HepG2 (cell line): ENCODE data around the gene ESRP2. TPM values are rescaled to one million over a fixed set of nuclear protein-coding genes. Genes with fewer than 3 reads are reported as not detected.

ENCODE experiments used
- FIP1L1 ChIP-seq: fragments of 200-400 bp; formaldehyde crosslinking; IDR thresholded peaks from 2 replicates; pipeline ENCODE4 v1.6.1; 2018; ENCODE audit warnings: low read depth, mild to moderate bottlenecking, low read length, moderate library complexity, borderline replicate concordance; ENCODE audit not compliant: insufficient read depth
- FOXJ3 ChIP-seq: sonication (generic); formaldehyde crosslinking; IDR thresholded peaks from 2 replicates; pipeline ENCODE4 v1.4.0; 2020; ENCODE audit warnings: missing genetic modification reagents, mild to moderate bottlenecking, borderline replicate concordance
- HOXA5 ChIP-seq: sonication (generic); formaldehyde crosslinking; IDR thresholded peaks from 2 replicates; pipeline ENCODE4 v1.4.0; 2020; ENCODE audit warnings: missing genetic modification reagents
- MIER3 ChIP-seq: IDR thresholded peaks from 2 replicates; pipeline ENCODE4 v1.6.1; 2016; ENCODE audit warnings: missing compliant biosample characterization, borderline replicate concordance
- NCOR1 ChIP-seq: fragments of 200-600 bp; sonication (generic); IDR thresholded peaks from 2 replicates; pipeline ENCODE4 v1.7.0; 2017; ENCODE audit warnings: antibody characterized with exemption, low read length, borderline replicate concordance
- RAD21 ChIP-seq: fragments of 450-650 bp; formaldehyde crosslinking; IDR thresholded peaks from 2 replicates; pipeline ENCODE4 v1.5.0; 2020; ENCODE audit warnings: mild to moderate bottlenecking
- SAP130 ChIP-seq: IDR thresholded peaks from 2 replicates; pipeline ENCODE4 v1.6.1; 2016; ENCODE audit warnings: low read depth
- SP140L ChIP-seq: sonication (generic); formaldehyde crosslinking; IDR thresholded peaks from 2 replicates; pipeline ENCODE4 v1.4.0; 2020; ENCODE audit warnings: missing genetic modification reagents, borderline replicate concordance
- TCF7L2 ChIP-seq: IDR thresholded peaks from 2 replicates; pipeline ENCODE4 v1.6.1; 2011; ENCODE audit warnings: mild to moderate bottlenecking, low read depth, low read length, moderate library complexity
- ZNF20 ChIP-seq: sonication (generic); formaldehyde crosslinking; IDR thresholded peaks from 2 replicates; pipeline ENCODE4 v1.4.0; 2020; ENCODE audit warnings: mild to moderate bottlenecking, moderate library complexity, missing genetic modification reagents
- ZSCAN25 ChIP-seq: sonication (generic); formaldehyde crosslinking; IDR thresholded peaks from 2 replicates; pipeline ENCODE4 v1.8.0; 2022; ENCODE audit warnings: mild to moderate bottlenecking, missing genetic modification reagents
- polyA plus RNA-seq, 8 experiments: library from polyadenylated mRNA; depleted of rRNA in 3 of 8; stranded (reverse) in 7 of 8; unstranded in 1 of 8; fragments of >200 nt; fragmentation: Illumina TruSeq in 4 of 8; extraction: Trizol in 4 of 8; gene quantifications; 2 replicates each; pipeline versions ENCODE4 v1.2.1 to v1.2.3, GENCODE V29; 2011 to 2016; ENCODE audit warnings: low read depth in 4 of 8, missing spikeins in 1 of 8, mixed read lengths in 1 of 8; ENCODE audit not compliant: insufficient read depth in 1 of 8
- total RNA-seq, 5 experiments: library from RNA; depleted of rRNA; stranded (reverse); fragments of >200 nt; fragmentation: Illumina TruSeq; extraction: Trizol; gene quantifications; 2 replicates each; pipeline ENCODE4 v1.2.3, GENCODE V29; 2016; ENCODE audit warnings: low read depth in 1 of 5
- TF ChIP-seq, protein P1 (sequence below): sonication (generic); formaldehyde crosslinking; IDR thresholded peaks from 2 replicates; pipeline ENCODE4 v1.5.1; 2020; ENCODE audit warnings: missing genetic modification reagents, mild to moderate bottlenecking, borderline replicate concordance
- TF ChIP-seq, protein P2 (sequence below): IDR thresholded peaks from 2 replicates; pipeline ENCODE4 v1.6.1; 2016; ENCODE audit warnings: missing compliant biosample characterization, missing genetic modification reagents, borderline replicate concordance
- TF ChIP-seq, protein P3 (sequence below): sonication (generic); formaldehyde crosslinking; conservative IDR thresholded peaks from 2 replicates; pipeline ENCODE4 v1.4.0; 2020; ENCODE audit warnings: missing genetic modification reagents
- TF ChIP-seq, protein P4 (sequence below): sonication (generic); formaldehyde crosslinking; IDR thresholded peaks from 2 replicates; pipeline ENCODE4 v1.5.0; 2020; ENCODE audit warnings: mild to moderate bottlenecking, missing genetic modification reagents
- TF ChIP-seq, protein P5 (sequence below): sonication (generic); formaldehyde crosslinking; IDR thresholded peaks from 2 replicates; pipeline ENCODE4 v1.4.0; 2020; ENCODE audit warnings: missing genetic modification reagents, low read depth, mild to moderate bottlenecking, borderline replicate concordance
- TF ChIP-seq, protein P6 (sequence below): IDR thresholded peaks from 2 replicates; pipeline ENCODE4 v1.6.1; 2012; ENCODE audit warnings: low read length, improper control_type of control experiment
- TF ChIP-seq, protein P7 (sequence below): IDR thresholded peaks from 2 replicates; pipeline ENCODE4 v1.6.1; 2016; ENCODE audit warnings: mild to moderate bottlenecking

ESRP2 gene
- total and polyA plus RNA-seq, 2 of the 13 experiments (the other 11 are each of a cell fraction or from before 2014, with no cell fraction given) = 21.1 to 32.4 TPM

DNA sequence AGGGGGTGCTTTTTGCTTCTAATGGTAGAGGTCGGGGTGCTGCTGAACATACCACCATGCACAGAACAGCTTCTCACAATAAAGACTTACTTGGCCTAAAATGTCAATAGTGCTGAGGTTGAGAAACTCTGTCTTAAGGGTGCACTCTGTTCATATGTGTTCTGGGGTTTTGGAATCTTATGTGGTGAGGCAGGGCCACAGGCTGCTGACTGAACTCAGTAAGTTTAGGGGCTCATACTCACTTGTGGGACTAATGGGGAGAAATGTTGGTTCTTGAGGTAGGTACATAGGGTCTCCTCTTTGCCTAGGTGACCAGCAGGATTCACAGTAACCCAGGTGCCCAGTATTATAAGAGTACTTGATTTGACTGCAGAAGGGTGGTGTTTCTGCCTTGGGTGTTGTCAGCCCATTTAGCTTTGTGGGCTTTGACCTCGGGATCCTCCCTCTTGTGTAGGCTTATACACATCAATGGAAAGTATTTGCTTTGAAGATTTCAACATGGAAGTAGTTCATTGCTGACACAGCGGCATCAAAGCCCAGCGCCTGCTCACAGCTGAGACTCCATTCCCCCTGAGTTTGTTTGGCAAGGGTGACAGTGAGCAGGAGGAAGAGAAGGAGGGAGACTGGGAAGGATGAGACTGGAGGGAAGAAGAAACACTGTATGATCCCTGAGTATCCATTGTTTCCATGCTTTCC is 45.6 kb upstream of the ESRP2 start (continued):
- TF ChIP-seq, protein P1, sequence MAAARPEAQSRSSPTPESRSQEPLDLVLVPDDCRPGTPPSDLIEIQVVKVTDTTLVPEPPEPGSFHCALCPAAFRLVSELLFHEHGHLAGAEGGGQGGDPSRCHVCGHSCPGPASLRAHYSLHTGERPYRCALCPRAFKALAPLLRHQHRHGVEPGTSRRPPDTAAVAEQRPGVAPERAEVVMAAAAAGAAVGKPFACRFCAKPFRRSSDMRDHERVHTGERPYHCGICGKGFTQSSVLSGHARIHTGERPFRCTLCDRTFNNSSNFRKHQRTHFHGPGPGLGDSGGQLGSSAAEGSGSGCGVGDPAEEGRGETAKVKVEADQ (CRISPR knock-in tag) = peak; percentile 76
- TF ChIP-seq, protein P2, sequence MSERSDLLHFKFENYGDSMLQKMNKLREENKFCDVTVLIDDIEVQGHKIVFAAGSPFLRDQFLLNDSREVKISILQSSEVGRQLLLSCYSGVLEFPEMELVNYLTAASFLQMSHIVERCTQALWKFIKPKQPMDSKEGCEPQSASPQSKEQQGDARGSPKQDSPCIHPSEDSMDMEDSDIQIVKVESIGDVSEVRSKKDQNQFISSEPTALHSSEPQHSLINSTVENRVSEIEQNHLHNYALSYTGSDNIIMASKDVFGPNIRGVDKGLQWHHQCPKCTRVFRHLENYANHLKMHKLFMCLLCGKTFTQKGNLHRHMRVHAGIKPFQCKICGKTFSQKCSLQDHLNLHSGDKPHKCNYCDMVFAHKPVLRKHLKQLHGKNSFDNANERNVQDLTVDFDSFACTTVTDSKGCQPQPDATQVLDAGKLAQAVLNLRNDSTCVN (CRISPR knock-in tag) = peak; percentile 34; the same call in 1 of the 2 replicates
- TF ChIP-seq SP140L (CRISPR knock-in tag) (no peak), HOXA5 (CRISPR knock-in tag) (no peak), FOXJ3 (CRISPR knock-in tag) (peak; percentile 92), NCOR1 (peak; percentile 96), SAP130 (CRISPR knock-in tag) (peak; percentile 99), FIP1L1 (no peak), ZNF20 (no peak), MIER3 (CRISPR knock-in tag) (peak; percentile 86; the same call in 1 of the 2 replicates), TCF7L2 (peak; percentile 94), RAD21 (CRISPR knock-in tag) (peak; percentile 51), ZSCAN25 (CRISPR knock-in tag) (peak; percentile 48; the same call in 1 of the 2 replicates)
- TF ChIP-seq, protein P3, sequence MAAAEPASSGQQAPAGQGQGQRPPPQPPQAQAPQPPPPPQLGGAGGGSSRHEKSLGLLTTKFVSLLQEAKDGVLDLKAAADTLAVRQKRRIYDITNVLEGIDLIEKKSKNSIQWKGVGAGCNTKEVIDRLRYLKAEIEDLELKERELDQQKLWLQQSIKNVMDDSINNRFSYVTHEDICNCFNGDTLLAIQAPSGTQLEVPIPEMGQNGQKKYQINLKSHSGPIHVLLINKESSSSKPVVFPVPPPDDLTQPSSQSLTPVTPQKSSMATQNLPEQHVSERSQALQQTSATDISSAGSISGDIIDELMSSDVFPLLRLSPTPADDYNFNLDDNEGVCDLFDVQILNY = no peak
- TF ChIP-seq, protein P4, sequence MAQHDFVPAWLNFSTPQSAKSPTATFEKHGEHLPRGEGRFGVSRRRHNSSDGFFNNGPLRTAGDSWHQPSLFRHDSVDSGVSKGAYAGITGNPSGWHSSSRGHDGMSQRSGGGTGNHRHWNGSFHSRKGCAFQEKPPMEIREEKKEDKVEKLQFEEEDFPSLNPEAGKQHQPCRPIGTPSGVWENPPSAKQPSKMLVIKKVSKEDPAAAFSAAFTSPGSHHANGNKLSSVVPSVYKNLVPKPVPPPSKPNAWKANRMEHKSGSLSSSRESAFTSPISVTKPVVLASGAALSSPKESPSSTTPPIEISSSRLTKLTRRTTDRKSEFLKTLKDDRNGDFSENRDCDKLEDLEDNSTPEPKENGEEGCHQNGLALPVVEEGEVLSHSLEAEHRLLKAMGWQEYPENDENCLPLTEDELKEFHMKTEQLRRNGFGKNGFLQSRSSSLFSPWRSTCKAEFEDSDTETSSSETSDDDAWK (CRISPR knock-in tag) = no peak
- TF ChIP-seq, protein P5, sequence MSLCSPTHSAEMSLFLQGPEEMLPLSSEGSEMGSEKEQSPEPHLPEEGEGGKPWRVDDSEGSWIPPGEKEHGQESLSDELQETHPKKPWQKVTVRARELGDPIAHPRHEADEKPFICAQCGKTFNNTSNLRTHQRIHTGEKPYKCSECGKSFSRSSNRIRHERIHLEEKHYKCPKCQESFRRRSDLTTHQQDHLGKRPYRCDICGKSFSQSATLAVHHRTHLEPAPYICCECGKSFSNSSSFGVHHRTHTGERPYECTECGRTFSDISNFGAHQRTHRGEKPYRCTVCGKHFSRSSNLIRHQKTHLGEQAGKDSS (CRISPR knock-in tag) = peak; percentile 93
- TF ChIP-seq, protein P6, sequence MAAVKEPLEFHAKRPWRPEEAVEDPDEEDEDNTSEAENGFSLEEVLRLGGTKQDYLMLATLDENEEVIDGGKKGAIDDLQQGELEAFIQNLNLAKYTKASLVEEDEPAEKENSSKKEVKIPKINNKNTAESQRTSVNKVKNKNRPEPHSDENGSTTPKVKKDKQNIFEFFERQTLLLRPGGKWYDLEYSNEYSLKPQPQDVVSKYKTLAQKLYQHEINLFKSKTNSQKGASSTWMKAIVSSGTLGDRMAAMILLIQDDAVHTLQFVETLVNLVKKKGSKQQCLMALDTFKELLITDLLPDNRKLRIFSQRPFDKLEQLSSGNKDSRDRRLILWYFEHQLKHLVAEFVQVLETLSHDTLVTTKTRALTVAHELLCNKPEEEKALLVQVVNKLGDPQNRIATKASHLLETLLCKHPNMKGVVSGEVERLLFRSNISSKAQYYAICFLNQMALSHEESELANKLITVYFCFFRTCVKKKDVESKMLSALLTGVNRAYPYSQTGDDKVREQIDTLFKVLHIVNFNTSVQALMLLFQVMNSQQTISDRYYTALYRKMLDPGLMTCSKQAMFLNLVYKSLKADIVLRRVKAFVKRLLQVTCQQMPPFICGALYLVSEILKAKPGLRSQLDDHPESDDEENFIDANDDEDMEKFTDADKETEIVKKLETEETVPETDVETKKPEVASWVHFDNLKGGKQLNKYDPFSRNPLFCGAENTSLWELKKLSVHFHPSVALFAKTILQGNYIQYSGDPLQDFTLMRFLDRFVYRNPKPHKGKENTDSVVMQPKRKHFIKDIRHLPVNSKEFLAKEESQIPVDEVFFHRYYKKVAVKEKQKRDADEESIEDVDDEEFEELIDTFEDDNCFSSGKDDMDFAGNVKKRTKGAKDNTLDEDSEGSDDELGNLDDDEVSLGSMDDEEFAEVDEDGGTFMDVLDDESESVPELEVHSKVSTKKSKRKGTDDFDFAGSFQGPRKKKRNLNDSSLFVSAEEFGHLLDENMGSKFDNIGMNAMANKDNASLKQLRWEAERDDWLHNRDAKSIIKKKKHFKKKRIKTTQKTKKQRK = no peak
- TF ChIP-seq, protein P7, sequence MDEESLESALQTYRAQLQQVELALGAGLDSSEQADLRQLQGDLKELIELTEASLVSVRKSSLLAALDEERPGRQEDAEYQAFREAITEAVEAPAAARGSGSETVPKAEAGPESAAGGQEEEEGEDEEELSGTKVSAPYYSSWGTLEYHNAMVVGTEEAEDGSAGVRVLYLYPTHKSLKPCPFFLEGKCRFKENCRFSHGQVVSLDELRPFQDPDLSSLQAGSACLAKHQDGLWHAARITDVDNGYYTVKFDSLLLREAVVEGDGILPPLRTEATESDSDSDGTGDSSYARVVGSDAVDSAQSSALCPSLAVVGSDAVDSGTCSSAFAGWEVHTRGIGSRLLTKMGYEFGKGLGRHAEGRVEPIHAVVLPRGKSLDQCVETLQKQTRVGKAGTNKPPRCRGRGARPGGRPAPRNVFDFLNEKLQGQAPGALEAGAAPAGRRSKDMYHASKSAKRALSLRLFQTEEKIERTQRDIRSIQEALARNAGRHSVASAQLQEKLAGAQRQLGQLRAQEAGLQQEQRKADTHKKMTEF (CRISPR knock-in tag) = peak; percentile 95
